Caco-2 (cell line): ENCODE results near the gene FAM151A. TPM values are rescaled to one million over a fixed set of nuclear protein-coding genes. Genes with fewer than 3 reads are reported as not detected.

Source experiments
- BruUV-seq: library from RNA; stranded (reverse); fragments of 400-500 nt; replicated peaks from 2 replicates; lab custom pipeline; 2021; lab: Mats Ljungman, UMichigan
- CTCF ChIA-PET: fragments of 300-600 bp; sonication (Branson Sonifier 250); formaldehyde crosslinking; loops from one replicate; lab custom pipeline; 2022; ENCODE audit warnings: antibody characterized with exemption; lab: Charles Lee
- POLR2A ChIA-PET: fragments of 300-600 bp; sonication (Branson Sonifier 250); formaldehyde crosslinking; loops from one replicate; lab custom pipeline; 2022; ENCODE audit warnings: antibody characterized with exemption; lab: Charles Lee
- DNase-seq, 2 experiments: peaks; one replicate each; pipeline versions ENCODE4 v3.0.0 to v3.0.0-alpha.2; 2020 to 2022
- H3K27me3 ChIP-seq: replicated peaks from 2 replicates; pipeline ENCODE4 v1.6.0; 2011; ENCODE audit warnings: low read length; ENCODE audit not compliant: control insufficient read depth, insufficient read depth
- H3K36me3 ChIP-seq: 2 replicates; pipeline ENCODE4 v1.5.1; 2011; ENCODE audit warnings: low read length; ENCODE audit not compliant: control insufficient read depth, insufficient read depth
- H3K4me1 ChIP-seq: fragments of 250-450 bp; sonication (Bioruptor Pico); 2 replicates; pipeline ENCODE4 v1.5.1; 2020; ENCODE audit warnings: mild to moderate bottlenecking
- H3K4me3 ChIP-seq: 2 replicates; pipeline ENCODE4 v1.5.1; 2011; ENCODE audit warnings: low read depth, mild to moderate bottlenecking, control low read depth, low read length
- H3K9me3 ChIP-seq: fragments of 250-450 bp; sonication (Bioruptor Pico); 2 replicates; pipeline ENCODE4 v1.5.1; 2020; ENCODE audit warnings: mild to moderate bottlenecking, moderate library complexity
- H3K27ac Mint-ChIP-seq: one replicate; pipeline ENCODE4 v1.8.0; 2022; ENCODE audit warnings: mixed read lengths; ENCODE audit not compliant: unreplicated experiment
- H3K27me3 Mint-ChIP-seq: one replicate; pipeline ENCODE4 v1.8.0; 2022; ENCODE audit warnings: mixed read lengths; ENCODE audit not compliant: insufficient read depth, unreplicated experiment
- H3K36me3 Mint-ChIP-seq: one replicate; pipeline ENCODE4 v1.8.0; 2022; ENCODE audit warnings: mild to moderate bottlenecking, mixed read lengths; ENCODE audit not compliant: insufficient read depth, unreplicated experiment
- H3K4me1 Mint-ChIP-seq: one replicate; pipeline ENCODE4 v1.8.0; 2022; ENCODE audit warnings: low read depth, mixed read lengths; ENCODE audit not compliant: unreplicated experiment
- H3K4me3 Mint-ChIP-seq: one replicate; pipeline ENCODE4 v1.8.0; 2022; ENCODE audit warnings: mild to moderate bottlenecking, moderate library complexity, mixed read lengths; ENCODE audit not compliant: unreplicated experiment
- H3K9me3 Mint-ChIP-seq: one replicate; pipeline ENCODE4 v1.8.0; 2022; ENCODE audit warnings: mixed read lengths; ENCODE audit not compliant: unreplicated experiment
- CTCF ChIP-seq, 2 experiments: fragments of 200-600 bp in 1 of 2; IDR thresholded peaks; 1 replicate in 1 of 2; 2 replicates in 1 of 2; pipeline versions ENCODE4 v1.5.1 to v1.8.0; 2011 to 2022; ENCODE audit warnings: antibody characterized with exemption in 1 of 2, control low read depth in 1 of 2, inconsistent platforms in 1 of 2, low read depth in 1 of 2, low read length in 1 of 2, mild to moderate bottlenecking in 1 of 2, moderate library complexity in 1 of 2; ENCODE audit not compliant: insufficient read depth in 1 of 2, severe bottlenecking in 1 of 2, unreplicated experiment in 1 of 2
- intact Hi-C: fragments of 100-400 bp; cut with micrococcal nuclease; formaldehyde crosslinking; loops from one replicate; pipeline ENCODE4 v1.10.0; 2022; ENCODE audit not compliant: unreplicated experiment
- total RNA-seq: library from RNA; stranded (reverse); gene quantifications from 2 replicates; pipeline ENCODE4 v1.2.3, GENCODE V29; 2022

FAM151A gene
- total RNA-seq, 1 experiment from 2014 or later, result 22.3 TPM

GRCh38 chr1:54601730-54602129 lies 21.6 kb downstream of the FAM151A start:
- H3K4me3 Mint-ChIP-seq, result no peak overlapping the region
- ChIA-PET POLR2A (no interaction called here), CTCF (no interaction called here)
- H3K9me3 Mint-ChIP-seq, result no peaks in the 10 kb centered on the region
- no peak overlapping the region for H3K27ac Mint-ChIP-seq
- Histone ChIP-seq H3K9me3 (no peaks in the 10 kb centered on the region), H3K27me3 (no peaks in the 10 kb centered on the region), H3K4me3 (no peak overlapping the region), H3K36me3 (no peaks in the 10 kb centered on the region), H3K4me1 (no peaks in the 10 kb centered on the region)
- H3K27me3 Mint-ChIP-seq, result no peaks in the 10 kb centered on the region
- H3K36me3 Mint-ChIP-seq, result peaks cover 5% of the 10 kb centered on the region
- BruUV-seq, result no TSS peak
- intact Hi-C loops, result no loop called here
- H3K4me1 Mint-ChIP-seq, result no peaks in the 10 kb centered on the region
- DNase-seq, result no peak
- TF ChIP-seq CTCF (IDR thresholded peaks at IDR 0.05; ENCODE audit: insufficient read depth in 1 of 2, low read depth in 1 of 2, low read length in 1 of 2, severe bottlenecking in 1 of 2, unreplicated experiment in 1 of 2), result no peak

- Mint-ChIP-seq H3K4me3 (no peak overlapping the region), H3K27ac (no peak overlapping the region), H3K27me3 (no peaks in the 10 kb centered on the region), H3K9me3 (no peaks in the 10 kb centered on the region), H3K36me3 (peaks cover 5% of the 10 kb centered on the region), H3K4me1 (no peaks in the 10 kb centered on the region)
- H3K4me3 ChIP-seq, result no peak overlapping the region
- ChIA-PET POLR2A (no interaction called here), CTCF (no interaction called here)
- no peak for DNase-seq
- TF ChIP-seq CTCF (IDR thresholded peaks at IDR 0.05; ENCODE audit: insufficient read depth in 1 of 2, low read depth in 1 of 2, low read length in 1 of 2, severe bottlenecking in 1 of 2, unreplicated experiment in 1 of 2), result no peak
- no TSS peak for BruUV-seq
- H3K4me1 ChIP-seq, result no peaks in the 10 kb centered on the region
- intact Hi-C loops, result no loop called here
- no peaks in the 10 kb centered on the region for H3K27me3 ChIP-seq
- H3K36me3 ChIP-seq, result no peaks in the 10 kb centered on the region
- H3K9me3 ChIP-seq, result no peaks in the 10 kb centered on the region
Measured at GRCh38 chr1:54600947-54601721, 22.2 kb downstream of the FAM151A start.

GRCh38 chr1:54599211-54599823 lies 24.0 kb downstream of the FAM151A start:
- Histone ChIP-seq H3K4me3 (no peak overlapping the region), H3K36me3 (no peaks in the 10 kb centered on the region), H3K4me1 (no peaks in the 10 kb centered on the region), H3K27me3 (no peaks in the 10 kb centered on the region), H3K9me3 (no peaks in the 10 kb centered on the region)
- intact Hi-C loops, result no loop called here
- Mint-ChIP-seq H3K4me1 (no peaks in the 10 kb centered on the region), H3K27ac (no peak overlapping the region), H3K9me3 (no peaks in the 10 kb centered on the region), H3K27me3 (no peaks in the 10 kb centered on the region), H3K36me3 (no peaks in the 10 kb centered on the region), H3K4me3 (no peak overlapping the region)
- TF ChIP-seq CTCF (IDR thresholded peaks at IDR 0.05; ENCODE audit: insufficient read depth in 1 of 2, low read depth in 1 of 2, low read length in 1 of 2, severe bottlenecking in 1 of 2, unreplicated experiment in 1 of 2), result no peak
- no peak for DNase-seq
- ChIA-PET CTCF (no interaction called here), POLR2A (no interaction called here)
- BruUV-seq, result no TSS peak
